Hepatocyte (in vitro differentiated cells): Measurements from ENCODE around the gene UPK1B. TPM values are rescaled to one million over a fixed set of nuclear protein-coding genes. Genes with fewer than 3 reads are reported as not detected.

Experiments used
- DNase-seq: peaks from one replicate; pipeline ENCODE4 v3.0.0-alpha.2; 2016; ENCODE audit warnings: low spot score
- H2AFZ ChIP-seq: fragments of 200-600 bp; sonication (generic); 2 replicates; pipeline ENCODE4 v1.6.0; 2016; ENCODE audit warnings: antibody characterized with exemption, mild to moderate bottlenecking
- H3K27ac ChIP-seq: fragments of 200-600 bp; sonication (generic); 2 replicates; pipeline ENCODE4 v1.5.1; 2016; ENCODE audit warnings: mild to moderate bottlenecking
- H3K27me3 ChIP-seq: fragments of 200-600 bp; sonication (generic); 2 replicates; pipeline ENCODE4 v1.6.1; 2016
- H3K36me3 ChIP-seq: fragments of 200-600 bp; sonication (generic); replicated peaks from 2 replicates; pipeline ENCODE4 v1.5.1; 2016; ENCODE audit warnings: low read depth; ENCODE audit not compliant: insufficient read depth
- H3K4me1 ChIP-seq: fragments of 200-600 bp; sonication (generic); 2 replicates; pipeline ENCODE4 v1.5.1; 2016; ENCODE audit warnings: mild to moderate bottlenecking, moderate library complexity; ENCODE audit not compliant: insufficient read depth
- H3K4me2 ChIP-seq: fragments of 200-600 bp; sonication (generic); 2 replicates; pipeline ENCODE4 v1.6.0; 2016
- H3K4me3 ChIP-seq: fragments of 200-600 bp; sonication (generic); 2 replicates; pipeline ENCODE4 v1.5.1; 2016; ENCODE audit warnings: mild to moderate bottlenecking
- H3K79me2 ChIP-seq: fragments of 200-600 bp; sonication (generic); 2 replicates; pipeline ENCODE4 v1.6.0; 2017; ENCODE audit warnings: mild to moderate bottlenecking
- H3K9me2 ChIP-seq: fragments of 200-600 bp; sonication (generic); replicated peaks from 2 replicates; pipeline ENCODE4 v1.6.0; 2017; ENCODE audit warnings: mild to moderate bottlenecking; ENCODE audit not compliant: insufficient read depth
- H3K9me3 ChIP-seq: fragments of 200-600 bp; sonication (generic); 2 replicates; pipeline ENCODE4 v1.5.1; 2016; ENCODE audit warnings: low read depth, mild to moderate bottlenecking
- H4K20me1 ChIP-seq: fragments of 200-600 bp; sonication (generic); 2 replicates; pipeline ENCODE4 v1.6.0; 2016; ENCODE audit warnings: mild to moderate bottlenecking; ENCODE audit not compliant: insufficient read depth, poor library complexity, severe bottlenecking
- EZH2 ChIP-seq: fragments of 200-600 bp; sonication (generic); IDR thresholded peaks from 2 replicates; pipeline ENCODE4 v1.6.1; 2016; ENCODE audit warnings: antibody characterized with exemption, mild to moderate bottlenecking, borderline replicate concordance
- EZH2phosphoT487 ChIP-seq: fragments of 200-600 bp; sonication (generic); IDR thresholded peaks from one replicate; pipeline ENCODE4 v1.6.1; 2018; ENCODE audit warnings: antibody characterized with exemption, mild to moderate bottlenecking, low read depth, moderate library complexity; ENCODE audit not compliant: unreplicated experiment, severe bottlenecking
- WGBS: methylation state at CpG from one replicate; pipeline ENCODE4 v1.1.6; 2016; ENCODE audit warnings: low lambda C conversion rate; ENCODE audit errors: missing lambda C conversion rate; 5-methylcytosine and 5-hydroxymethylcytosine counted together
- polyA plus RNA-seq: library from polyadenylated mRNA; unstranded; fragments of >200 nt; fragmentation: Nextera tagmentation; extraction: Ambion mirVana; gene quantifications from 2 replicates; pipeline ENCODE4 v1.2.1, GENCODE V29; 2016
- total RNA-seq: library from RNA; depleted of rRNA; stranded (reverse); fragments of >200 nt; gene quantifications from 2 replicates; pipeline ENCODE4 v1.2.3, GENCODE V29; 2014
- TF ChIP-seq, protein P1 (sequence below): fragments of 200-600 bp; sonication (generic); IDR thresholded peaks from 2 replicates; pipeline ENCODE4 v1.5.1; 2016; ENCODE audit warnings: antibody characterized with exemption, mild to moderate bottlenecking; ENCODE audit not compliant: poor library complexity

Gene UPK1B
- total and polyA plus RNA-seq, 2 experiments from 2014 or later, result 9.0 to 17.3 TPM

DNA sequence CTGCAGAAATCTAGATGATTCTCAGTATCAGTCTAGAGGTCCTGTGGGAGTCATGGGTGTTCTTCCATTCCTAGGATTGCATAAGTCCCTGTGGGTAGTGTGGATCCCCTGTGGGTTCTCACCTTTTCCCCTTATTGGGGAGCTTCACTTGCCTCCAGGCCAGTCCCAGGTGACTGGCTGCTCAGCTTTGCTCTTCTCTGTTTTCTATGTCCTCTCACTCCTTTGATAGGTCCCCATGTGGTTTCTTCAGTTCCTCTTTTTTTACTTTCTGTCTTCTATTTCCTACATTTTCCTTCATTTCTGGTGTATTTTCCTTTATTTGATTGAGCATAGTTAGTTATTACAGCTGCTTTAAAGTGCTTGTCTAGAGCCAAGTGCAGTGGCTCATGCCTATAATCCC, 16.5 kb upstream of the UPK1B start:
- Histone ChIP-seq H3K27me3 (no peaks in the 10 kb centered on the region), H3K9me2 (no peaks in the 10 kb centered on the region), H3K36me3 (no peaks in the 10 kb centered on the region), H3K27ac (no peak overlapping the region), H3K9me3 (no peaks in the 10 kb centered on the region), H4K20me1 (no peaks in the 10 kb centered on the region), H3K4me2 (no peak overlapping the region), H2AFZ (no peak overlapping the region), H3K4me3 (no peak overlapping the region), H3K79me2 (no peaks in the 10 kb centered on the region), H3K4me1 (peaks cover 8% of the 10 kb centered on the region)
- TF ChIP-seq, protein P1, sequence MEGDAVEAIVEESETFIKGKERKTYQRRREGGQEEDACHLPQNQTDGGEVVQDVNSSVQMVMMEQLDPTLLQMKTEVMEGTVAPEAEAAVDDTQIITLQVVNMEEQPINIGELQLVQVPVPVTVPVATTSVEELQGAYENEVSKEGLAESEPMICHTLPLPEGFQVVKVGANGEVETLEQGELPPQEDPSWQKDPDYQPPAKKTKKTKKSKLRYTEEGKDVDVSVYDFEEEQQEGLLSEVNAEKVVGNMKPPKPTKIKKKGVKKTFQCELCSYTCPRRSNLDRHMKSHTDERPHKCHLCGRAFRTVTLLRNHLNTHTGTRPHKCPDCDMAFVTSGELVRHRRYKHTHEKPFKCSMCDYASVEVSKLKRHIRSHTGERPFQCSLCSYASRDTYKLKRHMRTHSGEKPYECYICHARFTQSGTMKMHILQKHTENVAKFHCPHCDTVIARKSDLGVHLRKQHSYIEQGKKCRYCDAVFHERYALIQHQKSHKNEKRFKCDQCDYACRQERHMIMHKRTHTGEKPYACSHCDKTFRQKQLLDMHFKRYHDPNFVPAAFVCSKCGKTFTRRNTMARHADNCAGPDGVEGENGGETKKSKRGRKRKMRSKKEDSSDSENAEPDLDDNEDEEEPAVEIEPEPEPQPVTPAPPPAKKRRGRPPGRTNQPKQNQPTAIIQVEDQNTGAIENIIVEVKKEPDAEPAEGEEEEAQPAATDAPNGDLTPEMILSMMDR, result no peak
- TF ChIP-seq EZH2phosphoT487, result no peak
- no peak for TF ChIP-seq EZH2
- DNase-seq, result no peak

DNA sequence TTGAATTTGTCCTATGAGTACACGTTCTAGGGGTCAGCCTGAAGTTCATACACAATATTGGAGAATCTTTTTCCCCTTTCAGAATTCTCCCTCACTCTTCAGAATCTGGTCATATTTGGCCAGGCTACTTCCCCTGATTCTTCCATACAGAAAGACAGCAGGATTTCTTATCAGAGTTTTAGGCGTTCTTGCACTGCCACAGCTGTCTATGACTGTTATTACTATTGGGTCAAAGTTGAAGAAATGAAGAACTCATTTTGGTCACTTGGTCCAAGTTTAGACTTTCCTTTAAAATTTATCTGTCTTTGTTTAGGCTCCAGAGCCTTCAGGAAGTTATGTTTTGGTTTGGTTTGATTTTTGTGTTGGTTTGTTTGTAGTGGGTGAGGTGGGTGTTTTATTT, 15.4 kb upstream of the UPK1B start:
- H3K36me3 ChIP-seq, result no peaks in the 10 kb centered on the region
- no peaks in the 10 kb centered on the region for H4K20me1 ChIP-seq
- TF ChIP-seq, protein P1, result no peak
- TF ChIP-seq EZH2, result no peak
- TF ChIP-seq EZH2phosphoT487, result no peak
- no peak overlapping the region for H2AFZ ChIP-seq
- peaks cover 8% of the 10 kb centered on the region for H3K4me1 ChIP-seq
- no peak overlapping the region for H3K4me2 ChIP-seq
- no peak overlapping the region for H3K27ac ChIP-seq
- H3K9me2 ChIP-seq, result no peaks in the 10 kb centered on the region
- DNase-seq, result no peak
- no peak overlapping the region for H3K4me3 ChIP-seq
- no peaks in the 10 kb centered on the region for H3K9me3 ChIP-seq
- no peaks in the 10 kb centered on the region for H3K79me2 ChIP-seq
- WGBS, result 60% methylated on average over 2 of the region's 2 CpGs
- H3K27me3 ChIP-seq, result no peaks in the 10 kb centered on the region

DNA sequence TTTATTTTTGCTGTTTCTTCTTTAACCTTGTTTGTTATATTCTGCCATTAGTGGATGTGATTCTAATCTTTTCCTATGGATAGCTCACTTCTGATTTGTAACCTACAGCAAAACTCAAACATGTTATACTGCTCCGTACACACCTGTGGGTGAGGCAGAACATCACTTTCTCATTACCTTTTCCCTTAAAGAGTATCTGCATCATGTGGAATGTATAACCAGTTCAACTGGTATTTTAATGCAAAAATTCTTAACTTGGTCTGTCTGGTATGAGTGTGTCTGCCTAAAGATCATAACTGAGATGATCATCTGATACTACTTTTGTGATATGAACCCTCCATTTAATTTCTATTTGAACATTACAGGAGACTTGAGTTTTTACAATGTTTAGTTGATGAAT, 13.0 kb upstream of the UPK1B start:
- no peaks in the 10 kb centered on the region for H4K20me1 ChIP-seq
- H3K36me3 ChIP-seq, result no peaks in the 10 kb centered on the region
- no peak overlapping the region for H3K4me3 ChIP-seq
- no peak overlapping the region for H3K4me2 ChIP-seq
- H3K27me3 ChIP-seq, result no peaks in the 10 kb centered on the region
- peaks cover 8% of the 10 kb centered on the region for H3K4me1 ChIP-seq
- TF ChIP-seq EZH2phosphoT487, result no peak
- TF ChIP-seq, protein P1, result no peak
- no peak for TF ChIP-seq EZH2
- no peaks in the 10 kb centered on the region for H3K9me2 ChIP-seq
- 66% methylated on average over 1 of the region's 1 CpG for WGBS
- H2AFZ ChIP-seq, result no peak overlapping the region
- no peaks in the 10 kb centered on the region for H3K79me2 ChIP-seq
- no peaks in the 10 kb centered on the region for H3K9me3 ChIP-seq
- H3K27ac ChIP-seq, result peak overlapping the region; percentile 73
- DNase-seq, result no peak

DNA sequence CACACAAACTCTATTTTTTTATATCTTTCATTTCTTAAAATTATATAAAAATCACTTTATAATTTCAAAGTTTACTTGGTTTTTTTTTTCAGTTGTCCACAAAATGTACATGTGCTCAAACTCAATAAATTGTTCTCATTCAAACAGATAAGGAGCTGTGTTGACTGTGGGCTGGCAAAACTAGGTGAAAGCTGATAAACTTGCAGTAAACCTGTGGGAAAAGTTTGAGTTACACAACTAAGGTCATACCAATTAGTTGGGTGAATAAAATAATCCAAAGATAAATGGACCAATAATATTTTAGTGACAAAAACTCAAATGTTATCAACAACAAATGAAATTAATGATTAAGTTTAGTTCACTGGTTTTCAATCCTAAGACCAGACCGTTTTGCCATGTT, 12.6 kb upstream of the UPK1B start:
- Histone ChIP-seq H3K9me3 (no peaks in the 10 kb centered on the region), H3K4me1 (peaks cover 8% of the 10 kb centered on the region), H3K36me3 (no peaks in the 10 kb centered on the region), H3K79me2 (no peaks in the 10 kb centered on the region), H3K9me2 (no peaks in the 10 kb centered on the region), H3K4me2 (no peak overlapping the region), H4K20me1 (no peaks in the 10 kb centered on the region), H3K4me3 (no peak overlapping the region), H3K27ac (peak overlapping the region; percentile 73), H2AFZ (no peak overlapping the region), H3K27me3 (no peaks in the 10 kb centered on the region)
- DNase-seq, result no peak
- TF ChIP-seq, protein P1, result no peak
- no peak for TF ChIP-seq EZH2phosphoT487
- TF ChIP-seq EZH2, result no peak
- 73% methylated on average over 1 of the region's 1 CpG for WGBS
